Tongue (tissue), 2 donors: Measurements from ENCODE around the gene LDB2. TPM values are rescaled to one million over a fixed set of nuclear protein-coding genes. Genes with fewer than 3 reads are reported as not detected.

ENCODE experiments used
- DNase-seq: peaks from one replicate; pipeline ENCODE4 v3.0.0-alpha.2; 2015
- total RNA-seq: library from RNA; depleted of rRNA; stranded (reverse); fragments of >200 nt; gene quantifications from one replicate; pipeline ENCODE4 v1.2.3, GENCODE V29; 2014

Gene LDB2
- total RNA-seq, 1 donor from 2014 or later = 49.2 TPM

DNA sequence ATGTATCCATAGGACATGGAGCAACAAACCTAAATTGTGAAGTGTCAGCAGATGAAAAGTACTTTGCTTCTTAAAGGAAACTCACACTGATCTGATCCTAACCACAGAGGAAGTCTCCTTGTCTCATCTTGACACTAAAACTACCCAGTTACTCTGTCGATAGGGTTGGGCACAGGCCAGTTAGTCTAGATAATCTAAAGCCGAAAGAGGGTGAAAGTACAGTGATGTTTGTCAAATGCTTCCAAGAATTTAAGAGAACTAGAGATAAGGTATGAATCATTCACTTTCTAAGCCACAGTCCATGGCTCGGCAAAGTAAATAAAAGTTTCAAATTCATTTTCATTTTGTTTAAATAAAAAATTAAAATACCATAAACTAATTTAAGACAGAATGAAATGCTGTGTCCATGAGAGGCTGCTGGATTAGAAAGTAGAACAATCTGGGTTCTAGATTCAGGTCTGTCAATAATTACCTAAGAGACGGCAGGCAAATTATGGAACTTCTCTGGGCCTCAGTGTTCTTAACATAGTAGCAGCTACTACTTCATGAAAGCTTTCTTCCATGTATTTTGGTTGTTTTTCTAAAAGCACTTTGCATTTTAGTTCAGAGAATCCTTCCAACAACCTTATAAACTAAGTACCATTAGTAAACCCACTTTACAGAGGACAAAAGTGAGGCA lies 176.7 kb downstream of the LDB2 start:
- DNase-seq = no peak

DNA sequence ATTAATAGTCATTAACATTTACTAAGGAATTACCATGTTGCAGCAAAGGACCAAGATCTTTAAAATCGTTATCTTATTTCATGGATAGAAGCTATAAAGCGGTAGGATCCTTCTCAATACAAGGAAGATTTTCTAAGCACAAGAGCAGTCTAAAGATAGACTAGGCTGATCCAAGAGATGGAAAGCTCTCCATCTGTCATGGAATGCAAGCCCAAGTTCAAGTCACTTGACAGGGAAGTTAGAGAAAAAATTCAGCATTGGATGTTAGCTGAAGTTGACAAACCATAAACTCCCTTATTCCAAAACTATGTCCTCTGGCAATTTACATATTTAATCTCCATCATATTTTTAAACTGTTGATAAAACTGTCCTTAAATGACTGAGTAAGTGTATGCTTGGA lies 177.7 kb downstream of the LDB2 start:
- no peak for DNase-seq

DNA sequence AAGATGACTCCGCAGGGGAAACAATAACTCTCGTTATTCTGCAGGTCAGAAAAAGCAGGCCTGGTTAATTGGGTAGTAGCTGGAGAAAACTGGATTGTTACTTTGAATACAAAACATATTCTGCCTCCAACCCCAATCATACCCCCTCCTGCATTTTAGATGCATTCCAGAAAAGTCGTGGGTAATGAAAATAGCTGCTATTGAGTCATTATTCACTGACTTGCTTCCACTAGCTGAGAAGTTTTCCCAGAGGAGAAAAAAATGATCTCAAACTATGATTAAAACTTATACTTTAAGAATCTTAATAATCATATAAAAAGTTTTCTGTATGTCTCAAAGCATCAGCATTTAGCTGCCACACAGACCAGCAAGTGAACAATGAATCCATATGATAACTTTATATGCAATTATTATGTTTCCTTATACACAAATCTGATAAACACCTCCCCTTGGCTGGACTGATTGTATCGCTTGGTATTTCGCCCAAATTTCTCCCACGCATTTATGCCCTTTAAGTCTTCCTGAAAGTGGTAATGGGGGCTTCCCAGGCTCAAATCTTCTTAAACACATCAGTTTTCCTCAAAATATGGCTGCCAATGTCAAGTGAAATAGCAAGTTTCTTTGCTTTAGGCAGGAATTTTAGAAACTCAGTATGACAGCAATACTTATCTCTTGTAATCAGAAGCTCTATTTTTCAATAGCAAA lies 181.0 kb downstream of the LDB2 start:
- no peak for DNase-seq

DNA sequence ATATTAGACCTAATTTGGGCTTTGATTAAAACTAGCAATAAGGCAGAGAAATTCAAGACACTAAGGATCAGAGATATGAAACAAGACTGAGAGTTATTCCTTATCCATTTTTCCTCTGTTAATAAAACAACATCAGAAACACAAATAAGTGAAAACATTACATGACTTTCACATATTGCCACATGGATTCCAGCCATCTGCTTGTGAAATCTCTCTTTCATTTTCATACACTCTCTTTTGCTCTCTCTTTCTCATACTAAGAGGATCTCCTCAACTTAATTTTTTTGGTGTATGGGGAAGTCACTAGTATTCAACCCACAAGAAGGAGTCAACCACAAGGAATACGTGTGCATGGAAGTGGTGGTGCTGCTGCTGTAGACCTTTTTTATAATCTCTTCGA lies 183.0 kb downstream of the LDB2 start:
- no peak for DNase-seq

DNA sequence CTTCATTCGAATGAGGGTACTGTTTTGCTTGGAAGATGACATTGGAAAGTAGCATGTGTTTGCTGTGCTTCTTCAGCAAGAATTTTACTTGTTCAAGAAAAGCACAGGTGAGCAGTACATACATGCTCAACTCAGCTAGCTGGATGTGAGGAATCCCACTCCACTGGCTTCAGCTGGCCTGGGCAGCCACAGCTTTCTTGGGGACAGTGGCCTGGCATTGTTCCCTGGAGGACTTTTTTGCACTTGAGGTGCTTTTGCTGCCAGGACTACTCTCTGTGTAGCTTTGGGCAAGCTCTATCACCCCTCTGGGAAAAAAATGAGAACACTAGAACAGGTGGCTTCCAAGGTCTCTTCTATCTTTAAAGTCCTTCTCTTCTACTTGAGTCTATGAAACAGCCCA lies 184.3 kb downstream of the LDB2 start:
- DNase-seq = no peak

DNA sequence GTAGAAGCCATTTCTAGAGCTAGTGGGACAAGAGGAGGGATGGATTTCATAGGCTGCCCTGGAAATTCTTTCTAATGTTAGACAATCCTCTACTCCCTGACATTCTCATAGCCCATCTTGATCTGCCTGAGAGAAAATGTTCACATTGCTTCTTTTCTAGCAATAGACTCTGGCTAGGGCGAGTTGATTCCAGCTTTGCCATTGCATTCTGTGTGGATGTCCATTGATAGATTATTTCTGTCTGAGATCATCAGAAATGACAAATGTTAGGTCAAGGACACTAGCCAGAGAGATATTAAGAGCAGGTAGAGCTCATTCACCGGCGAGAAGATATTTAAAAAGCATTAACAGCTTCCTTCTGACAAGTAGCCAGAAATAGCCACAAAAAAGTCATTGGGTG lies 184.7 kb downstream of the LDB2 start:
- DNase-seq = no peak

DNA sequence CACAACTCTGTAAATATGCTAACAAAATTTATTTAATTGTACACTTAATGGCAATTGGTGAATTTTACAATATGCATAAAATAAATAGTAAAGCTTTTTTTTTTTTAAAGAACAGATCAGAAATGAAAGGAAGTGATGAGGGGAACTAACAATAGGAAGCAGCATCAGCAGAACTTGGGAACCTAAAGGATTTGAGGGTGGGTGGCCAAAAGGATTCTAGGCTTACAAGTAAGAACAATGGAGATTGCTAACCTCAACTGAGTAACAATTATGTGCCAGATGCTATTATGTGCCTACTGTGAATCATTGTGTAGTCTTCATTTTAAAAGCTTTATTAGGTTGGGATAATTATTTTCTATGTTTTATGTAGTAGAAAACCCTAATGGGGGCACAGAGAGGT lies 185.2 kb downstream of the LDB2 start:
- DNase-seq = no peak

DNA sequence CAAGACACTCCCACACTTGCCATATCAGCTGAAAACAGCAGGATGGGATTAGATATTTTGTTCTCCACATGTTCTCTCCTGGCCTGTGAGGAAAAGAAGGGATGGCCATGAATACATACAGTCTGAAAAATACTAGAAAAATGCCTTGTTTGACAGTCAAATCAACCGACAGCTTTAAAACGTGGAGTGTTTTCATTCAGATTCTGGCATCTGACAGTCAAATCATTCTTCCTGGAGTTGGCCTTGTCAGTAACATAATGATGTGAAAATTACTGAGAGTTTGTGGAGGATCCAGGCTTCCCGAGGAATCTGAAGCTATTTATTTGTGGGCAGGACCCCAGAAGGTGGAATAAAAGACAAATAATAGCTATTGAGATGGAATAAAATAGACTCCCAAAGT lies 188.2 kb downstream of the LDB2 start:
- DNase-seq = no peak

DNA sequence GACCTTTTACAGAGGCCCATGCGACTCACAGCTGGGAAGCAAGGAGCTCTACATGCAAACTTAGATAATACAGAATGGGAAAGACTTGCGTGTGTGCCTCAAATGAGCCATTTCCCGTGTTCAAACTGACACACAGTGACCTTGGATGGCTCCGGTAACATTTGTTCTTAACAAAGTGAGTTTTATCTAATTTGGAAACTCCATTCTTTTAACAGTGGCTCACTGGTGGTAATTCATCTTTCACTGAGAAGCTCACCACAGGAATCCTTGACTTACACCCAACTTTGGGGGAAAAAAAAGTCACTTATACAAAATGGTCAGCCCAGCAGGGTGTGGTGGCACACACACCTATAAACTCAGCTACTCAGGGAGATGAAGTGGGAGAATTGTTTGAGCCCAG lies 190.6 kb downstream of the LDB2 start:
- no peak for DNase-seq

DNA sequence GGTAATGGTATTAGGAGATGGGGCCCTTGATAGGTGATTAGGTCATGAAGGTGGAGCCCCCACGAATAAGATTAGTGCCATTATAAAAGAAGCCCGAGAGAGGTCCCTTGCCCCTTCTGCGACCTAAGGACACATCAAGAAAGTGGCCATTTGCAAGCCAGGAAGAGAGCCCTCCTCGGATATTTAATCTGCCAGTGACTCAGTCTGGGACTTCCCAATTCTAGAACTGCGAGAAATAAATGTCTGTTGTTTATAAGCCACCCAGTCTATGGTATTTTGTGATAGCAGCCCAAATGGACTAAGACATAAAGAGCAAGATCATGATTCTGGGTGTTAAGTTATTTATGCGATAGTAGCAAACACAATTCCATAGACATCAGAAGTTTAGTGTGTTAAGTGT lies 192.2 kb downstream of the LDB2 start:
- DNase-seq = no peak

DNA sequence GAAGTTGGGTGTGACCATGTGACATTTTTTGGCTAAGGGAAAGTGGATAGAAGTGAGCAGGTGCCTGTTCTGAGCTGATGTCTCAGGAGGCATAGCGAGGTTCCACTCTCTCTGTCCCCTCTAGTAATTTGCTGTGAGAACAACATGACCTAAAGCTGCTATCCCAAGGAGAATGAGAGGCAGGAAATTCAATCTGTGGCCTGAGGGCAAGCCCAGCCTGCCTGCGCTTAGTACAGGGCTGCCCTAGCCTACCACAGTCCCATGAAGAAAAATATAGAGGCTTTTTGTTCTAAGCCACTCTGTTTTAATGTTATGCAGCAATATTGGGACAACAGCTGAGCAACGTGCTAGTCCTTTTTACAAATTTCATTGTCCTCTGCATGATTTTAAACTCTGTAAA lies 193.1 kb downstream of the LDB2 start:
- no peak for DNase-seq

DNA sequence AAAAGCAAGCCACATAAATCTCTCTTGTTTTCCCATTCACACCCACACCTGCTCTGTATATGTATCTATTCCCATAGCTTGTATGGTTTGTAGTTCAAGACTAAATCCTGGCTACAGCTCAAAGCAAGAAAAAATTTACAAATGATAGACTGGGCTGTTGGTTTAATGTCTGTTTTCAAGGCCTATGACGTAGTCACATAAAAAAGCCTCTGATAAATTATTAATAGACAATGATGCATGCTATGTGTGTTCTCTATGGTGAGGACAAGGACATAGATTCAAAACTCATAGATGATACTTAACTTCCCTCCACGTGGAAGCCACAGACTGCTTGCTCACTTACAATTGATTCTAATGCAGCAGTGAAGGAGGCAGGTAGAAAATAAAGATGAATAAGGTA lies 194.0 kb downstream of the LDB2 start:
- DNase-seq = no peak

DNA sequence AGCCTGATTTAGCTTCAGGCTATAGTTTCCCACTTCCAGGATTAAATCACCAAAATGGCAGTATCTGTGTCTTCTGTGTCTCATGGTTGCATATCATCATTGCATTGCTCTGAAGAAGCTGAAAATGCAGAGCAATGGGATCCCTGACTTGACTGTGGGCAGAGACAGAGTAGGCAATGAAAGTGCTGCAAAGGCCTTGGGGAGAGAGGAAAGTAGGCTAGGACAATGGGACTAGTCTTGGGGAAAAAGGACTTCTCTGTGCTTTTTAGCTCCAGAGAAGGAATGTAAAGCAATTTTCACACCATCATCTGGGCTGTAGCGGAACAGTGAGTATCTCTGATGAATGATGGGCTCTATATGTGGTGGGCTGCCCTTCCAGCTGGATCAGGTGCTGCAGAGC lies 202.5 kb downstream of the LDB2 start:
- no peak for DNase-seq

DNA sequence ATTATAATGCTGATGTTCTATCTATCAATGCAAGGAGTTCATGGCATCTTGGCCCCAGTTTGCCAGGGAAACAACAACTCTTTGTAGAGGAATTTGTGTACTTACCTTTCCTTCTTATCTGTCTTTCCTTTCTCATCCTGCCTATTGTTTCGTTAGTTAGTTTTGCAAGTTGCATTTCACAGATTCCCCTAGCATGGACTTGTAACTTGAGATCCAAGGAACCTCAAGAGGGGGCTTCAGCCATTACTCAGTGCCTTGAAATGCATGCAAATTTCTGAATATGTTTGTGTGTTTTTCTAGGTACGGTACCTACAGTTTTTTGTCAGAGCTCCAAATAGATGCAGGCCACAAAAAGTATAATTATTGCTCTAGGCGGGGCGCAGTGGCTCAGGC lies 203.6 kb downstream of the LDB2 start:
- no peak for DNase-seq

DNA sequence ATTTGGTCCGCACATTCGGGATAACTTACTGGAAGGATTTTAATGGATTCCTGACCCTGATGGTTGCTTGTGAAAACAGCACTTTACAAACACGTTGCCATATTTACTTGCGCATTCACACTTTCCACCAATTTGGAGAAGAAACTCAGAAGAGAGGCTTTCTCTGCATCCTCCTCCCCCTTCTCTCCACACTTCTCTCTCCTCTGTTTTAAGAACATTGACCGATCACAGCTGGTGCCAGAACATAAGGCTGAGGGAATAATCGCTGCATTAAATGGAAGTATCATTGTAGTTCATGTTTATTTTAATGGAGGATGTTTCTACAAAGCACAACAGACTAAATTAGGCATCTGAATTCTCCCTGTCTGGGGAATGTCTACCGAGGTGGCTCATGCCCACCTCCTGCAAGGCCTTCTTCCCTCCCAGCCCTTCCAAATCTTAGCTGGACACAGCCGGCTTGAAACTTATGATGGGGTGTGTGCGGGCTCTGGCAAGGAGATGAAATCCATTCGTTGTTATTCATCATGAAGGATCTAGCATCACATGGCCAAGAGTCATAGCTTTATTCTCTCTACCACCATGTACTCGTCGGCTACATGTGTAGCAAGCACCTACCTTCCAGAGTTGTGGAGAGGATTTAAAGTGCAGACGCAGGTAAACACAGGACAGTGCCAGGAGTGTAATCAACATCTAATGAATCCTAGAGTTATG lies 204.1 kb downstream of the LDB2 start:
- peak; percentile 27 for DNase-seq

DNA sequence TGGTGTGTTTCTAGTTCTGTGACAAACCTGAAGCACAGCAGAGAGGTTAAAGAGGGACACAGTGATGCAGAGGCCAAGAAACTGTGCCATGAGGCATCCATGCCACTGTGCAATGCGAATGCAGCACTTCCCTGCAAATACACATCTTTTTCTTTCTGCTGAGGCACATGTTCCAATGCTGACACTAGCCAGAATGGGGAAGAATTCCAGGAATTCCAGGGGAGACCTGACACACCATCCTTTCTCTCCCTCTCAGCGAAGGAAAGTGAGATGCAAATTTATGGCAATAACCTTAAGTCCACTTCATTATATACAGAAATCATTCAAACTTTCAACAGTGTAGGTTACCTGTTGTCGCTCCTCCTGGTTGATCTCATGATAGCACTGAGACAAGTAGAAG lies 204.8 kb downstream of the LDB2 start:
- DNase-seq = peak; percentile 12

DNA sequence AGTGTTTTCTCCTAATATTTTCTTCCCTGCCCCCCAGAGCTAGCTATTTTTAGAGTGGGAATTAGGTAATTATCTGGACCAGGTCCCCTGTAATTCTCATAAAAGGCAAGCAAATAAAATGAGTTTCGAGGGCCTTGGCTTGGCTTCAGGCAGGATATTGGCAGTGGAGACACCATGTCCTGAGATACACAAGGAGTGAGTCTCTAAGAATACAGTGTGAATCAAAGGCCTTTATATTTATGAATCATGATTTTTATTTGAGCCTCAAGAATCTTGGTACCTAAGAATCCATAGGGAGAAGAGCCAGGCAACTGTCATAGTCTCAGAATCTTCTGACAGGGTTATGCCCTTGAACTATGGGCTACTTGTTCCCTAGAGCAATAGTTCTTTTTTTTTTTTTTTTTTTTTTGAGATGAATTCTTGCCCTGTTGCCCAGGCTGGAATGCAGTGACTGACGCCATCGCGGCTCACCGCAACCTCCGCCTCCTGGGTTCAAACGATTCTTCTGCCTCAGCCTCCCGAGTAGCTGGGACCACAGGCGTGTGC lies 205.4 kb downstream of the LDB2 start:
- DNase-seq = peak; percentile 32

DNA sequence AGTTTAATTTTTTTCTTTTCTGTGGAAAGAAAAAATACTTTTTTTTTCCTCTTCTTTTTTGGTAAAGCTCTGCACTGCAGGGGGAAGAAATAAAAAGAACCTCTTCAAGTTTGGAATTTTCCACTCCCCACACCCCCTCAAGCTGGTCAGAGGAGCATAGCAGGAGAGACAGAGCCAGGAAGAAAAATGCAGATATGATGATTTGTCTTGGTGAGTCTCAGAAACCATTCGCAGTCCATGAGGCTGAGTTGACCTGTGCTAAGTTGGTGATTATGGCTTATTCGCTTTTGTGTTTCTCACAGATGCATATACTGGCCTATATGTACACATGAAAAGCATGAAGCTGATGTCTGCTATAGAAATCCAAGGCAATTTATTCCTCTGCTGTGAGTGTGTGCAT lies 205.9 kb downstream of the LDB2 start:
- DNase-seq = peak; percentile 21

DNA sequence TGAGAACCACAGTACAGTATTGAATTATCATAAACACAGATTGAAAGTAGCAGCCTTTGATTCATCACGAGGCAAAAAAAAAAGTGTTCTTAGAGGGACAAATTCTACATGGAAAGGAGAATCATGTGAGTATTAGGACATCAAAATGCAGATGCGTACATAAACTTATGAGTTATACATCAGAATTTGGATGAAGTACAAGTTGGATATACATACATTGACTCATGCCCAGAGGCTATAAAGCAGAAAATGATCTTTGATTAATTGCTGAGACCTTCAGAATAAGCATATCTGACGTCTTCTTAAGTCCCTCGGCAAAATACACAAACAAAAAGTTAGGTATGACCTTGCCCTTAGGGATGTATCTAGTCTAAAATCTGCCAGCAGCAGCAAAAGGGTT lies 206.4 kb downstream of the LDB2 start:
- no peak for DNase-seq

DNA sequence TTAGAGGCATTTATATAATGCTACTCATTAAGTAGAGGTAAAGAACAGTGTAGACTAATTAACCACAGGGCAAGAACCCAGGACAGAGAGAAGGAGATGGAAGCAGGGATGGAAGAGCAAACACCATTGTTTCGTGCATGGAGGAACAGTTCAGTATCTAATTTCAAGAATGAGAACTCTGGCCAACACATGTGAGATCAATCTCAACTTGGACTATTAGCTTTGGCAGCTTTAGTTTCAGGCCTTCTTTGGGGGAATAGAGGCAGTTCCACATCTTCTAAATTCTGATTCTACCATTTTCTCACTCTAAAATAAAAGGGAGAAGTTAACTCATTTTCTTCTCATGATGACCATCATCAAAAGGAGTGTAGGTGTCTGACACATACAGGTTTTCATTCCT lies 207.0 kb downstream of the LDB2 start:
- DNase-seq = no peak

DNA sequence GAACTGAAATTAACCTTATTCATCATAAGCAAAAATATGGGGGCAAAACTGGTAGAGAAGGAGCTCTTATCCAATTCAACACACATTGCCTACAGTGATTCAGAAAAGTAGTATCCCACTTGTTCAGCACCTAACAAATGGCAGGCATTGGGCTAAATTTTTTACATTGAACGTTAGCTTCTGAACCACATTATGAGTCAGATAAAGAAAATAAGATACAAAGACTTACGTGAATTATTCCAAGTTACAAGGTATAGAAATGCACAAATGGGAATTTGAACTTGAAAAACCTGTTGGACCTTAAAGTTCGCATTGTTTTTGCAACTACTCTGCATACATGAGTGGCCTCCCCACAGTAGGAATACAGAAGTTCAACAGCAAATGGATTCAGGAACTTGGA lies 210.6 kb downstream of the LDB2 start:
- DNase-seq = no peak

DNA sequence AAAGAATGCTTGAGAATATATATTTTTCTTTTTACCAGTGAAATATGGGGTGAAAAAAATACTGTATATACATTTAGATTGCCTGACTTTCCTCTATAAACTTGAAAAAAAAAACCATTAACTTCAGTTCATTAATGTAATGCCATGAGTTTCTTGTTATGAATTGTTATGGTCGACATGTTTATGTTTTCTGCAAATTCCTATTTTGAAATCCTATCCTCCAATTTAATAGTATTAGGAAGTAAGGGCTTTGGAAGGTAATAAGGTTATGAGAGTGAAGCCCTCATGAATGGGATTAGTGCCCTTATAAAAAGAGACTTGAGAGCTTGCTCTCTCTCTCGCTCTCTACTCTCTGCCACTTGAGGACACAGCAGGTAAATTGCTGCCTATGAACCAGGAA lies 211.4 kb downstream of the LDB2 start:
- no peak for DNase-seq

DNA sequence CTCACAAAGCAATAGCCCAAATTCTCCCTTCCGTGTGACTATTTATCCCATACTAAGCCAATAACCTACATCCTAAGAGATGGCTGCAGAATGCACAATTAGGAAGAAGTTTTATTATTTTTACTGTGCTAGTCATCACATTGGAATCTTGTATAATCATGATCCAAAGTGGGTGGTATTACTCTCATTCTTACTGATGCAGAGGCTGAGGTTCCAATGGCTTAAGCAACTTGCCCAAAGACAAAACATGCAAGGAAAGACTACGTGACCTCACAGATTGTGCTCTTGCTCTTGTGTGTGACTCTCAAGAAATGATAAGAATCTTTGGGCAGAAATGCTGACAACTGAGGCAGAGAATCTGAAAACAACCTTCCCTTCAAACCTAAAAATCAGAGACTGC lies 212.2 kb downstream of the LDB2 start:
- DNase-seq = no peak

DNA sequence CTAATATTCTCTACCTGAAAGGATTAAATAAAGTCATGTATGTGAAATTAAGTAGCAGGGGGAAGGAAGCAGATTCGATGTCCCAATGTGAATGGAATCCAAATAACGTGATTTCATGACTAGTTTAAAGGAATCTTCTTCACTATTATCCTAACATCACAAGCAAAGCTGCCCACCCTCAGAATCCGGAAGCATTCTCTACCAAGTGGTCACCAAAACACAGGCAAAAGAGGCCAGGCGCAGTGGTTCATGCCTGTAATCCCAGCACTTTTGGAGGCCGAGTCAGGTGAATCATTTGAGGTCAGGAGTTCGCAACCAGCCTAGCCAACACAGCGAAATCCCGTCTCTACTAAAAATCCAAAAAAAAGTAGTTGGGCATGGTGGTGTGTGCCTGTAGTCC lies 212.9 kb downstream of the LDB2 start:
- DNase-seq = no peak
